WERI-Rb-1 (cell line): ENCODE measurements around the gene FAM32A.

Experiments
- DNase-seq: peaks from one replicate; pipeline ENCODE4 v3.0.0-alpha.2; 2020
- H3K27ac ChIP-seq: fragments of 250-450 bp; sonication (Bioruptor Pico); 2 replicates; pipeline ENCODE4 v1.5.1; 2020; ENCODE audit warnings: mild to moderate bottlenecking, moderate library complexity
- H3K27me3 ChIP-seq: fragments of 250-450 bp; sonication (Bioruptor Pico); 2 replicates; pipeline ENCODE4 v1.5.1; 2021; ENCODE audit warnings: mild to moderate bottlenecking, low read depth, moderate library complexity; ENCODE audit not compliant: insufficient read depth, severe bottlenecking
- H3K36me3 ChIP-seq: fragments of 250-450 bp; sonication (Bioruptor Pico); 2 replicates; pipeline ENCODE4 v1.5.1; 2020; ENCODE audit warnings: mild to moderate bottlenecking, moderate library complexity
- H3K4me3 ChIP-seq: 2 replicates; pipeline ENCODE4 v1.5.1; 2011; ENCODE audit warnings: low read depth, mild to moderate bottlenecking, control low read depth, low read length
- H3K9me3 ChIP-seq: fragments of 250-450 bp; sonication (Bioruptor Pico); 2 replicates; pipeline ENCODE4 v1.5.1; 2021; ENCODE audit warnings: mild to moderate bottlenecking, moderate library complexity; ENCODE audit not compliant: severe bottlenecking
- TF ChIP-seq, protein P1 (sequence below): IDR thresholded peaks from 2 replicates; pipeline ENCODE4 v1.5.1; 2011; ENCODE audit warnings: low read depth, mild to moderate bottlenecking, control low read depth, inconsistent platforms, low read length

FAM32A gene

DNA sequence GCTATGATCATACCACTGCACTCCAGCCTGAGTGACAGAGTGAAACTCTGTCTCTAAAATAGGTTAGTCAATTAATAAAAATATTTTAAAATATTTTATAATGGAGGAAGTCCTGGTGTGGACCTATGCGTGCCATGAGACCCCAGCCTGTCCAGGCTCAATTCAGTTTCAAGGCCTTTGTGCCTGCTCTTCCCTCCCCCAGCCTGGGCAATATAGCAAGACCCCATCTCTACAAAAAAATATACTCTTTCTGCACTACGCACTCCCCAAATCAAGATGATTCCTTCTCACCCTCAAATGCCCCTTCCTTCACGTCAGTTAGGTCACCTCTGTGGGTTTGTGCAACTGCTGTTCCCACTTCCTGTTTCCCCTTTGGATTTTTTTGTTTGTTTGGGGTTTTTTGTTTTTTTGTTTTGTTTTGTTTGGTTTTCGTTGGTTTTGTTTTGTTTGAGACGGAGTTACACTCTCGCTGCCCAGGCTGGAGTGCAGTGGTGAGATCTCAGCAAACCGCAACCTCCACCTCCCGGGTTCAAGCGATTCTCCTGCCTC, 43.1 kb upstream of the FAM32A start:
- no peak for DNase-seq
- TF ChIP-seq, protein P1, sequence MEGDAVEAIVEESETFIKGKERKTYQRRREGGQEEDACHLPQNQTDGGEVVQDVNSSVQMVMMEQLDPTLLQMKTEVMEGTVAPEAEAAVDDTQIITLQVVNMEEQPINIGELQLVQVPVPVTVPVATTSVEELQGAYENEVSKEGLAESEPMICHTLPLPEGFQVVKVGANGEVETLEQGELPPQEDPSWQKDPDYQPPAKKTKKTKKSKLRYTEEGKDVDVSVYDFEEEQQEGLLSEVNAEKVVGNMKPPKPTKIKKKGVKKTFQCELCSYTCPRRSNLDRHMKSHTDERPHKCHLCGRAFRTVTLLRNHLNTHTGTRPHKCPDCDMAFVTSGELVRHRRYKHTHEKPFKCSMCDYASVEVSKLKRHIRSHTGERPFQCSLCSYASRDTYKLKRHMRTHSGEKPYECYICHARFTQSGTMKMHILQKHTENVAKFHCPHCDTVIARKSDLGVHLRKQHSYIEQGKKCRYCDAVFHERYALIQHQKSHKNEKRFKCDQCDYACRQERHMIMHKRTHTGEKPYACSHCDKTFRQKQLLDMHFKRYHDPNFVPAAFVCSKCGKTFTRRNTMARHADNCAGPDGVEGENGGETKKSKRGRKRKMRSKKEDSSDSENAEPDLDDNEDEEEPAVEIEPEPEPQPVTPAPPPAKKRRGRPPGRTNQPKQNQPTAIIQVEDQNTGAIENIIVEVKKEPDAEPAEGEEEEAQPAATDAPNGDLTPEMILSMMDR, result no peak
- Histone ChIP-seq H3K36me3 (no peaks in the 10 kb centered on the region), H3K27me3 (no peaks in the 10 kb centered on the region), H3K9me3 (no peaks in the 10 kb centered on the region), H3K27ac (no peak overlapping the region), H3K4me3 (no peak overlapping the region)

DNA sequence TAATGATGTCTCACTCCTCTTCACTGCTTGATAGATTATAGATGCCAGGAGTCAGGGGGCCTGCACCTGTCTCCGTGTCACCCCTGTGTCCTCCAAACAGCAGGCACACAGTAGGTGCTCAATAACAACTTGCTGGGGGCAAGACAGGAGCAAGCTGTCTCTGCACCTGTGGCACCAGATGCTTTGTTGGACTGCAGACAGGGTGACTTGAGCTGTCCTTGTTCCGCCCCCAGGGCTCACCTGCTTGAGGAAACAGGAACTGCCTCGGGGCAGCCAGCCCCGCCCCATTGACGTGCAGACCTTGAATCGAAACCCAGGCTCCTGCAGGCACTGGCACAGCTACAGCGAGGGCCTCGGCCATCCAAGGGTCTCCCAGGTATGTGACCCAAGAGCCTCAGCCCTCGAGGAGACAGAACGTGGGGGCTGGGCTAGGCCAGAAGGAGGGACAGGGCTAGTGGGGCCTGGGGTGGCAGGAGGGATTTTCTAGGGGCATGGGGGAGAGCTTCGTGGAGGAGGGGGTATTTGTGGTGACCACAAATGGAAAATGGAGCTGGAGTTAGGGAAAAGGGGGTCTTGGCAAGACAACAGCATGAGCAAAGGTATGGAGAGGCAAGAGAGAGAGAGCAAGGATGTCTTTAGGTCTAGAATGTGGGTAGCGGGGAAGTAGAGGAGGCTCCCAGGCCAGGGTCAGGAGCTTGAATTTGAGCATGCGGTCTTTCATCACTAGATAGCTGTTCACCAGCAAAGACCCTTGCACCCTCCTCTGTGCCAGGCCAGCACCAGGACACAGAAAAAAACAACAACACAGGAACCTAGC, 41.6 kb upstream of the FAM32A start, which contains the start of gene HSH2D:
HSH2D (plus strand) TSS at position 287 of the 817 bp plus-strand sequence. CDS start 5,066 bp downstream, outside the sequence.
- Histone ChIP-seq H3K4me3 (no peak within 1 kb of the TSS), H3K36me3 (no peaks in the 10 kb centered on the region), H3K9me3 (no peaks in the 10 kb centered on the region), H3K27me3 (no peaks in the 10 kb centered on the region), H3K27ac (no peak within 1 kb of the TSS)
- TF ChIP-seq, protein P1, result no peak
- no peak for DNase-seq

DNA sequence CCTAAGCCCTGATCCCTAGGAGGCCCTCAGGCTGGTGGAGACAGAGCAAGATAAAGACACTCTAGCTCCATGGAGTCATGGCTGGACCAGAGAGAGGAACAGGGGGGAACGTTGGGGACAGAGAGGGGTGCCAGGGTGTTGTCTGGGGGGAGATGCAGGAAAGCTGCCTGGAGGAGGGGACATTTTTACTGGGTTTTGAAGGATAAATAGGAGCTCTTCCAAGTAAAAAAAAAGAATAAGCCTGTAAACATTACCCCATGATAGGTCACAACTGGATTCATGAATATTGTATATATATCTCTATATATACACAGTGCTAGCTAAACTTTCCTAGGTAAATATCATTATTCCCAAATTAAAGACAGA, 41.0 kb upstream of the FAM32A start:
- no peaks in the 10 kb centered on the region for H3K9me3 ChIP-seq
- H3K36me3 ChIP-seq, result no peaks in the 10 kb centered on the region
- no peaks in the 10 kb centered on the region for H3K27me3 ChIP-seq
- no peak overlapping the region for H3K27ac ChIP-seq
- TF ChIP-seq, protein P1, result no peak
- no peak for DNase-seq
- no peak overlapping the region for H3K4me3 ChIP-seq

DNA sequence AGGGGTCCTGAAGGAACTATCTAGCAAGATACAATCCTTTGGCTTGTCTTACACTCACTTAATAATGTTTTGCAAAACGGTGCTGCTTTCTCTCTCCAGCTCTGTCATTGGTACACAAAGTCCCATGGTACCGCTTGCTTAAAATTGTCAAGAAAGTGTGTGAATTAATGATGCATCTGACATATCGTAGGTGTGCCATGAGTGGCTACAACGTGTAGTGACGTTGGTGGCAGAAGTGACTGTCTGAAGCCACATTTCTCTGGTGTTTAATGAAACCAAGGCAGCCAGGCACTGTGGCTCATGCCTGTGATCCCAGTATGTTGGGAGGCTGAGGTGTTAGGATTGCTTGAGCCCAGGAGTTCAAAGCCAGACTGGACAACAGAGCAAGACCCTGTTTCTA, 39.1 kb upstream of the FAM32A start:
- Histone ChIP-seq H3K27me3 (no peaks in the 10 kb centered on the region), H3K9me3 (no peaks in the 10 kb centered on the region), H3K27ac (no peak overlapping the region), H3K36me3 (no peaks in the 10 kb centered on the region), H3K4me3 (no peak overlapping the region)
- no peak for DNase-seq
- TF ChIP-seq, protein P1, result no peak

DNA sequence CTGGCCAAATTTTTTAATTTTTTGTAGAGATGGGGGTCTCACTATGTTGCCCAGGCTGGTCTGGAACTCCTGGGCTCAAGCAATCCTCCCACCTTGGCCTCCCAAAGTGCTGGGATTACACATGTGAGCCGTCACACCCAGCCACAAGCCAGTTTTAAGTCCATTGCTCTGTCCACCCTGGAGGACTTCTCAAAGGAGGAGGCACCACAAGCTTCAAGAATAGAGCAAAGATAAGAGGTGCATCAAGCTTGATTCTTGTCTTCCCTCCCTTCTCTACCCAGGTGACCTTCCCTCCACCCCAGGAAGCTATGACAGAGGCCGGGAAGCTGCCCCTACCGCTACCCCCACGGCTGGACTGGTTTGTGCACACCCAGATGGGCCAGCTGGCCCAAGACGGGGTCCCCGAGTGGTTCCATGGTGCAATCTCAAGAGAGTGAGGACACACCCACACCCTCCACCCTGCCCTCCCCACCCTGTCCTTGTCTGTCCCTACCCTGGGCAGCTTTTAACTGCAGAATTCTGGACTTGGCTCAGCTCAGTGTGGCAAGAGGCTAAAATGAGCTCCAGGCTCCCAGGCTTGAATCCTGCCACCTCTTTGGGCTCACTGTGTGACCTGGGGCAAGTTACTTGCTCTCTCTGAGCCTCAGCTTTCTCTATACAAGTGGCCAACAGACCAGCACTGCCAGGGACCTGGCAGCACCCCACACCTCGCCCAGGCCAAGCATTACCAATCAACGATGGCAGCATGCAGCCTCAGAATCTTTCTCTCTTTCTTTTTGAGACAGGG, 36.6 kb upstream of the FAM32A start:
- no peak overlapping the region for H3K4me3 ChIP-seq
- DNase-seq, result no peak
- no peaks in the 10 kb centered on the region for H3K36me3 ChIP-seq
- no peaks in the 10 kb centered on the region for H3K27me3 ChIP-seq
- TF ChIP-seq, protein P1, result no peak
- H3K27ac ChIP-seq, result no peak overlapping the region
- H3K9me3 ChIP-seq, result no peaks in the 10 kb centered on the region
